ENCODE measurements around the gene FOLR2. TPM values are rescaled to one million over a fixed set of nuclear protein-coding genes. Genes with fewer than 3 reads are reported as not detected.
"Not testable (repeated sequence)": the region's sequence is repeated elsewhere in the genome, so short reads cannot be mapped to it uniquely, and the experiment has no call there.

Gene FOLR2
- polyA plus RNA-seq, 1 of the 3 experiments (the other 2 are of a cell fraction): not detected

- TF ChIP-seq RCOR1 (IDR thresholded peaks at IDR 0.05; ENCODE audit: low read length): no peak
Measured at GRCh38 chr11:72203163-72203562, 13.4 kb upstream of the FOLR2 start (continued).

- CTCF ChIA-PET: interaction anchor here (1.3 to 1.5 kb wide), 2 partner anchors 22 to 61 kb away, joined by 3 to 4 read pairs; no protein-coding TSS in a partner anchor
- TF ChIP-seq CHD2 (IDR thresholded peaks at IDR 0.05; ENCODE audit: low read length, partially characterized antibody) (no peak), GABPA (IDR thresholded peaks at IDR 0.05; ENCODE audit: low read depth) (no peak), SMC3 (IDR thresholded peaks at IDR 0.05; ENCODE audit: low read depth, low read length) (no peak), MEF2A (IDR thresholded peaks at IDR 0.05; ENCODE audit: borderline replicate concordance, low read depth) (no peak), MXI1 (IDR thresholded peaks at IDR 0.05; ENCODE audit: low read depth, low read length) (no peak), SIN3A (IDR thresholded peaks at IDR 0.05; ENCODE audit: borderline replicate concordance, low read depth, low read length) (no peak), RCOR1 (IDR thresholded peaks at IDR 0.05; ENCODE audit: low read length) (no peak), RFX5 (IDR thresholded peaks at IDR 0.05; ENCODE audit: low read length) (no peak), RXRA (IDR thresholded peaks at IDR 0.05; ENCODE audit: borderline replicate concordance, low read depth) (no peak), TAF1 (IDR thresholded peaks at IDR 0.05; ENCODE audit: borderline replicate concordance, low read depth, low read length) (no peak), USF2 (IDR thresholded peaks at IDR 0.05; ENCODE audit: borderline replicate concordance, low read depth, low read length) (no peak), FOXM1 (IDR thresholded peaks at IDR 0.05; ENCODE audit: low read depth) (no peak)
Measured at GRCh38 chr11:72204886-72205285, 11.7 kb upstream of the FOLR2 start.

GRCh38 chr11:72206794-72207193 lies 9.8 kb upstream of the FOLR2 start:
- H3K27me3 ChIP-seq (ENCODE audit: insufficient read depth); POLR2A ChIA-PET; H2AFZ ChIP-seq (ENCODE audit: low read depth); H4K20me1 ChIP-seq (ENCODE audit: insufficient read depth); H3K9ac ChIP-seq; DNase-seq; H3K4me2 ChIP-seq; H3K36me3 ChIP-seq (replicated peaks in 1 of 2; ENCODE audit: control insufficient read depth in 1 of 2, insufficient read depth in 2 of 2, low read length in 1 of 2); H3K27ac ChIP-seq (ENCODE audit: low read depth in 2 of 2, low read length in 1 of 2); H3K9me3 ChIP-seq; H3K4me3 ChIP-seq (ENCODE audit: low read depth in 2 of 2, low read length in 1 of 2); H3K4me1 ChIP-seq (ENCODE audit: control insufficient read depth in 1 of 2, insufficient read depth in 2 of 2, low read depth in 1 of 2, low read length in 1 of 2); H3K9me2 ChIP-seq; H3F3A ChIP-seq (replicated peaks; ENCODE audit: insufficient read depth); H3K79me2 ChIP-seq (ENCODE audit: insufficient read depth): not testable (repeated sequence)
- CTCF ChIA-PET: interaction anchor here (0.8 to 1.9 kb wide), 4 partner anchors 19 to 227 kb away, joined by 3 to 5 read pairs (median 3); no protein-coding TSS in a partner anchor
- 89% methylated on average over 1 of the region's 2 CpGs for WGBS (ENCODE audit: low lambda C conversion rate)

More at GRCh38 chr11:72204886-72205285, 11.7 kb upstream of the FOLR2 start:
- POLR2A ChIA-PET: no interaction called here
- H3K9me2 ChIP-seq: no peaks in the 10 kb centered on the region
- H2AFZ ChIP-seq (ENCODE audit: low read depth): peak overlapping the region; percentile 48; the same call in 1 of the 2 replicates
- H3K27me3 ChIP-seq (ENCODE audit: insufficient read depth): no peaks in the 10 kb centered on the region
- H3K9me3 ChIP-seq: peaks cover 7% of the 10 kb centered on the region; the same call in 1 of the 2 replicates
- no peaks in the 10 kb centered on the region for H4K20me1 ChIP-seq (ENCODE audit: insufficient read depth)
- no peaks in the 10 kb centered on the region for H3K79me2 ChIP-seq (ENCODE audit: insufficient read depth)
- H3K27ac ChIP-seq (ENCODE audit: low read depth in 2 of 2, low read length in 1 of 2): no peak overlapping the region
- no peaks in the 10 kb centered on the region for H3K36me3 ChIP-seq (replicated peaks in 1 of 2; ENCODE audit: control insufficient read depth in 1 of 2, insufficient read depth in 2 of 2, low read length in 1 of 2)
- no peak overlapping the region for H3K4me3 ChIP-seq (ENCODE audit: low read depth in 2 of 2, low read length in 1 of 2)
- no peak overlapping the region for H3K9ac ChIP-seq
- H3K4me2 ChIP-seq: no peak overlapping the region
- DNase-seq: no peak
- no peaks in the 10 kb centered on the region for H3K4me1 ChIP-seq (ENCODE audit: control insufficient read depth in 1 of 2, insufficient read depth in 2 of 2, low read depth in 1 of 2, low read length in 1 of 2)
- peaks cover 4% of the 10 kb centered on the region for H3F3A ChIP-seq (replicated peaks; ENCODE audit: insufficient read depth)

Data from SK-N-SH (cell line).